NCI-H2196 treated with DMSO at 0.1 percent for 48 hours (cell line): ENCODE measurements around the gene TCF12.
"Not testable (repeated sequence)": the region's sequence is repeated elsewhere in the genome, so short reads cannot be mapped to it uniquely, and the experiment has no call there.

ENCODE experiments used
- DNase-seq: peaks from one replicate; lab custom pipeline; 2025; ENCODE audit not compliant: unreplicated experiment; lab: John Stamatoyannopoulos, UW

TCF12 gene

DNA sequence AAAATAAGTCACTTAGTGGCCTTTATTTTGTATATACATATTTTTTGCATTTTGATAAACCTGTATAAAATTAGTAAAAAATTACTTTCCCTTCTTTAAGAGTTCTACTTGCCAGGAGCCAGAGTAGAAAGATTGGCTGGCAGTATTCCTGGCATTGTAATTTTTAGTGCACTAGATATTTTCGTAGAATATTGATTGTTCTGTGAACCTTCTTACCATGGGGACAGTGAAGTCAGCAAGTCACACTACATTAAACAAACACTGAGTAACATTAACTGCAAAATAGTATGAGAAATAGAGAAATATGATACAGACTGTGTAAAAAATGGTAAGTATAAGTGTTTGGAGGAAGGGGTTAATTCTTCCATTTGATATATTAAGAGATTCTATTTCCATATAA, 26.0 kb downstream of the TCF12 start:
- no peak for DNase-seq

DNA sequence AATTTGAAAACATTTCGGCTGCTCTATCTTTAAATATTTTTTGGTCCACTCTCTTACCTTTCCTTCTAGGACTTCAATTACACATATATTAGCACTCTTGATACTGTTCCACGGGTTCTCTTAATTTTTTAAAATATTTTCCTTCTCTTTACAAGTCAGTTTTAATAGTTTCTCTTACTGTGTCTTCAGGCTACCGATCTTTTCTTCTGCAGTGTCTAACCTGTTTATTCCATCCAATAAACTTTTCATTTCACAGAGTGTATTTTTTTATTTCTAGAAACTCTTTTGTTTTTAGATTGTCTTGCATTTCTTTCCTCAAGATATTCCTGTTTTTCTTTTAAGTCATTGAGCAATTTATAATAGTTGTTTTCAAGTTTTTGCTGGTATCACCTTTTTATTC, 27.7 kb downstream of the TCF12 start:
- DNase-seq: no peak

DNA sequence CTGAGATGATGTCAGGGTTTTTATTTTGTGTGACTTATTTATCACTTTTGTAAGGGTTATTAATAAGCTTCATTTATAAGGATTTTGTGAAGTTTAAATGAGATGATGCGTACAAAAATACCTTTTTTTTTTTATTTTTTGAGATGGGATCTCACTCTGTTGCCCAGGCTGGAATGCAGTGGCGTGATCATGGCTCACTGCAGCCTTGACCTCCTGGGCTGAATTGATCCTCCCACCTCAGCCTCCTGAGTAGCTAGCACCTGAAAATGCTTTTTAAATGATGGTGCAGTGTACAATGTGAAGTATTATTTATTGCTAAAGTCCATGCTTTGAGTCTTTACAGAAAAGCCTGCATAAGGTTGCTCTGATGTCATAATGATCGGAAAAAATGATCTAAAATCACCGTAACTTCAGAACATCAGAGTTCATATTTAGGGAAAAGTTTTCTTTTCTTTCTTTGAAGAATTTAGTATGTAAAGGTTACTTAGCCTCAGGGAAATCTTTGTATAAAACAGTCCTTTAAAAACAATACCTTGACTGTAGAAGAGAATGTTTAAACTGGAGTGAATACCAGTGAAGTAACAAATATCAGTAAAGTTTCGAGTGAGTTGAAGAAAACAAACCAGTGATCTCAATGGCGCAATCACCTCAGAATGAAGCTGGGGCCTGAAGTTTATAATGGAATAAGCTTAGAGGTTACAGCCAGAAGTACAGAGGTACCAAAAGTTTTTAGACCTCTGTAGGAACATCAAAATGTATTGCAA, 29.7 kb downstream of the TCF12 start:
- no peak for DNase-seq

DNA sequence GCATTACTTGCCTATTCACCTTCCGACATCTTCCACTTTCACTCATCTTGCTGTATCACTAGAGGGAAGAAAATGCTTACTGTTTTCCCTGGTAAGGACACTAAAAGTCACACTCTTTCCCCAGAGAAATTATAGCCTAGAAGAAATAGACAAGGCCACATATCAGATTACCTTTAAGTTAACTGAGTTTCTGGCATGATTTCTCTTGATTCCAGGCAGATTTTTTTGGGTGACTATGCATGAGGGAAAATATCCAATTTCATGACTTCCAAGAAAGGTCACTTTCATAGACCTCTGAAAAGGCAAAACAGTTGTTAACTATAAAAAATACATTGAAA, 30.3 kb downstream of the TCF12 start:
- DNase-seq: no peak

DNA sequence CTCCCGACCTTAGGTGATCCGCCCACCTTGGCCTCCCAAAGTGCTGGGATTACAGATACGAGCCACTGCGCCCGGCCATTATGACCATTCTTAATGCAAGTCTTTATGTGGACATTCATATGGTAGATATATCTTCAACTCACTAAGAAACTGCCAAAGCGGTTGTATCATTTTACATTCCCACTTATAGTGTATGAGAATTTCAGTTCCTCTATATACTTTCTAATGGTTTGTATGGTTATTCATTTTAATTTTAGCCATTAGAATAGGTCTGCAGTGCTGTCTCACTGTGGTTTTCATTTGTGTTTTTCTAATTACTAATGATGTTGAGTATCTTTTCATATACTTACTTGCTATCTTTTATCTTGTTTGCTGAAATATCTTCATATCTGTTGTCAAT, 32.5 kb downstream of the TCF12 start:
- DNase-seq: no peak

DNA sequence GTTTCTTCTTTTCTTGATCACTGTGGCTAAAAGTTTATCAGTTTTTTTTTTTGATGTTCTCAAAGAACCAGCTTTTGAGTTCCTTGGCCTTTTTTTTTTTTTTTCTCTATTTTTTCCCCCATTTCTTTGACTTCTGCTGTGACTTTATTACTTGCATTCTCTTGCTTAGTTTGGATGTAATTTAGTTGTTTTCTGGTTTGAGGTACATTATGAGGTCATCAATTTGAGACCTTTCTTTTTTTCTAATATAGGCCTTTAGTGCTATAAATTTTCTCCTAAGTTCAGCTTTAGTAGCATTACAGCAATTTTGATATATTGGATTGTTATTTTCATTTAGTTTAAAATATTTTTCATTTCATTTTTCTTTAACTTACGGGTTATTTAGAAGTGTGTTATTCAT, 35.3 kb downstream of the TCF12 start:
- no peak for DNase-seq

DNA sequence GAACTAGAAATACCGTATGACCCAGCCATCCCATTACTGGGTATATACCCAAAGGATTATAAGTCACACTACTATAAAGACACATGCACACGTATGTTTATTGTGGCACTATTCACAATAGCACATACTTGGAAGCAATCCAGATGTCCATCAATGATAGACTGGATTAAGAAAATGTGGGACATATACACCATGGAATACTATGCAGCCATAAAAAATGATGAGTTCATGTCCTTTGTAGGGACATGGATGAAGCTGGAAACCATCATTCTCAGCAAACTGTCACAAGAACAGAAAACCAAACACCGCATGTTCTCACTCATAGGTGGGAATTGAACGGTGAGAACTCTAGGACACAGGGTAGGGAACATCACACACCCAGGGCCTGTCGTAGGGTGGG, 36.6 kb downstream of the TCF12 start:
- not testable (repeated sequence) for DNase-seq

DNA sequence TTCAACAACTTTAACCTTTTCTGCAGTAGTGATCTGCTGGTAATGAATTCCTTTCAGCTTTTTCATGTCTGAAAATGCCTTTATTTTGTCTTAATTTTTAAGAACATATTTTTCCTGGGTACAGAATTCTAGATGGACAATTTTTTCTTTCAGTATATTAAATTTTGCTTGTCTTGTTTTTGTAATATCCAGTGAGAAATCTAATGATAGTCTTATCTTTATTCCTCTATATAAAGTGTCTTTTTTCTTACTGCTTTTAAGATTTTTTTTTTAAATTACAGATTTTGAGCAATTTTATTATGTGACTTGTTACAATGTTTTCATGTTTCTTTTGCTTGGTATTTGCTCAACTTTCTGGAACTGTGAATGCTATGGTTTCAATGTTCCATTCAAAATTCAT, 38.1 kb downstream of the TCF12 start:
- DNase-seq: no peak

DNA sequence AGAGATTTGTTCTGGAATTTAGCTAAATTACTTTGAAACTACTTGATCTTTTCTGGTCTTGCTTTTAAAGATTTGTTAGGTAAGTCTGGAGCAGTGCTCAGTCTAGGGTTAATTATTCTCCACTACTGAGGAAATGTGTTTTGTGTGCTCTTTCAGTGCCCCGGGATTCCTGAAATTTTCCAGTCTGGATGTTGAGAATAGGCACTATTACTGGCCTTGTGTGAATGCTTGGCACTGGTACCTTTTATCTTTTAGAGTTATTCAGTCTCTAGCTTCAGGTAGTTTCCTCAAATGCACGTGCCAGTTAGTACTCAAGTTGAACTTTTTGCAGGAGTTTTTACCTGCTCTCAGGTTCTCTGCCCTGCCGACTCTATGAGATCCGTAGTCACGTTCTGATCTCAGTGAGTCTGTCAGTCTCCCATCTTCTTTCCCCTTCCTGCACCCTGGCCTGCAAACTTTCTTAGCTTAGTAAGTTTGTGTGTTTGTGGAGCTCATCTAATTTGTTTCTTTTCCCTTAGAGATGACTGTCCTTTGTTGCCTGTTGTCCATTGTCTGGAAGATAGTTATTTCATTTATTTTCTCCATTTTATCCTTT, 39.5 kb downstream of the TCF12 start:
- DNase-seq: no peak

DNA sequence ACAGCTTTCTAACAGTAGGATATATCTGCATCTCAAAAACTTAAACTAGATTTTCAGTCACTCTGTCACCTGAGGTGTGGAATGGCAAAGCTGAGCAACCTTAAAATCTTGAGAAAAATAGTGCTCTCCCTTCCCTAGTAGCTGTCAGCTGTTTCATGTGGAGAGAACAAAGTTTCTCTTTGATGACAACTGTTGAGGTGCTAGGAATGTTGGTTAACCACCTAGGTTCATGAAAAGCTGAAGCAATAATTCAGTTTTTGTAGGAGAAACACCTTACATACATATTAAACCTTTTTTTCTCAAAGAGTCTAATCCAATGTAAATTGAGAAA, 40.8 kb downstream of the TCF12 start:
- DNase-seq: no peak

DNA sequence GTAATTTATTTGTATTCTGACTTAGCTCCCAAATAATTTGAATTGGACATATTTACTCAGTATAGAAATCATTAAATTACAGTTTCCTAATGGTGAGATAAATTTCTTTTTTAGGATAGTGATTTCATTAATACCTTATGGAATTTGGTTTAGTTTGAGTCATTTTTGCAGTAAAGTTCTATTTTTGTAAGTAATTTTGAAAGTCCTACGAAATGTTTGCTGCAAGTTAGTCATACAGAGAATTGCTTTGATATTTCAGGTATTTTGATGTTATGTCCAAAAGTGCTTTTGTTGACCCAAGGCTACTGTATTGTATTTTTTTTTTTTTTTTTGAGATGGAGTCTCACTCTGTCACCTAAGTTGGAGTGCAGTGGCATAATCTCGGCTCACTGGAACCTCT, 41.7 kb downstream of the TCF12 start:
- DNase-seq: no peak

DNA sequence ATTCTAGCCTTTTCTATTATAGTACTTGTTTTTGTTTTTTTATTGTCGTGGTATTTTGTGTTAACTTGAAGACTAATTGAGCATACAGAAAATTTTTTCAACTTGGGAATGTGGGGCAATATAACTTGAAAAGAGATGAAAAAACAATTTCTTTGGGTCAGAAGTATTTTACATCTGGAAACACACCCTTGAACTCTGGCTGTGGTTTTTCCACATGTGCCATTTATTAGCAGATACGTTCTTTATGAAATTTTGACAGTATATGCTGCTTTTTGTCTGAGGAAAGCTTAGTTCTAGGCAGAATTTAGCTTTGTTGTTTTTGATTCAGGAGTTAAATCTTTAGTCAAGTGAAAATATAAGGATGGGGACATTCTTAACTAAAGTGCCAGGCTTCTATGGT, 44.7 kb downstream of the TCF12 start:
- DNase-seq: no peak

DNA sequence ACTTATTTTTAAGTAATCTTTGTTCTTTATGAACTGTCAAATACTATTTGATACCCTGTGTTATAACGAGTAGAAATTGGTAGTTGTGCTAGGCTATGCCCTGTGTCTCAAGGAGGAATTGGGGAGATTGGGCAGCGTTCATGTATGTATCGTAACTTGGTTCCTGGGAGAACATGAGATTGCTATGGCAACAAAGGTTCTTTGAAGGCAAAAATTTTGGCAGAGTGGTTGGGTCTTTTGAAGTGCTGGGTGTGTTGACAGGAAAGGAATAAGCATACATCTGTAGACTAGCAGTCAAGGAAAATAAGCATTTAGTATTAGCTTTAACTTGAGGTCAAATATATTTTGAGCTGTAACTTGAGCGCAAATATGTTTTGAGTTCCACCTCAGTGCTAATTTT, 45.3 kb downstream of the TCF12 start:
- DNase-seq: no peak

DNA sequence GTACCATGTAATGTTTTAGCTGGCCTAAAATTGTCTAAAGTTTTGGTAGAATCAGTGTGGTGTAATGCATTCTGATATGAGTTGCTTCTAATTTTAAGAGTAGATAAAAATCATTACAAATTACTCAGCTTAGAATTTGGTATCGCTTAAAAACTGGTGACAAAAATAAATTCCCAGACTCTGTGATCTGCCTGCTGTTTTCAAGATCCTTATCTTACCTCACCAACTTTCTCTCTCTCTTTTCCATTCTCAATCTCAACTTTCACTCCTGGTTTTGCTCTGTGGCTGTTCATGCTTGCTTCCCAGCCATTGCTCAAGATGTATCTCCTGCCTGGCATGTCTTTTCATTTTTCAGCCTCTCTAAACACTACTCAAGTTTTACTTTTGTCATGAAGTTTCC, 45.7 kb downstream of the TCF12 start:
- DNase-seq: no peak

DNA sequence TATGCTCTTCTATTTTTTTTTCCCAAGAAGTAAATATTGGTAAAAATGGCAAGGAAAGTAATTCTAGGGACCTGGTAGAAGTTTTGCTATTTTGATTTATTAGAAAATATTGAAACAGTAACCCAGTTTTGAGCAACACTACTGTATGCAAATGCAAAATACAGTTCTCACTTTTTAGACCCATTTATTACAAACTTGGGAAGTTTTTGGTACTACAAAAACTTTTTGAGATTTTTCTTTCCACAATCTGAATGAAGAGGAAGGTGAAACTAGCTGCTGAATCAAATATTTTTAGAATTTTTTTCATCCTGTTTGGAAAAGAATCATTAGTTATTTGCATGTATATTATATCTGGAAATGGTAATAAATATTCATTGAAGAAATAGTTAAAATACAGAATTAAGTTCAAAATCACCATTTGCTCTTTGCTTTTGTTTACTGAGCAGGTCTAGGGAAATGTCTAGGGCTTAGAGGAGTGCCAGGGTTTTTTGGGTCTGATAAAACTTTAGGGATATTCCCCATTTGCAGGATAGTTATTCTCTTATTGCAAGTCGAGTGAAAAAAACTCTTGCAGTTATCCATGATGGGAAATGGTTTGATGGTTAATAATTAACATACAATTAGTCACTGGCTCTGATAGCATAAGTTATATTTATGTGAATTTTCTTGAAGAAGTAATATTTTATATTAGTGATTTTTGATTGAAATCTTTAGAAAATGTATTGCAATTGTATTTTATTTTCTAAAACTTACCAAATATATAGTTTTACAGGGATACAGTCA, 47.0 kb downstream of the TCF12 start:
- DNase-seq: no peak

DNA sequence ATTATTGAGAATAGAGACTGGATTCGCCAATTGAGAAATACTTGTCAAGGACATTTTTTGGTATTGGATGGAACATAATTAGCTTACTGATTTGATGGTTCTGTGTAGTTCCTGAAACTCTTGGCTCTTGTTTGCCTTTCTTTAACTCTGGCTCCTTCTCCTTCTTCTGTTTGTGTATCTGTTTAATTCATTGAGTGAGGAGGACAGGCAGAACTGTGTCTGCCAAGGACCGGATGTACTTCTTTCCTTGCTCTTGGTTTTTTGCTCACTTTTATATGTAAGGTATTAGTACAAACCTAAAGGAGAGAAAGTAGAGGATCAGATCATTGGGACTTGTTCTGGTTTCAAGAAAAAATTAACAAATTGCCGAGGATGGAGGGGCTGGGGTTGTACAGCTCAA, 48.9 kb downstream of the TCF12 start:
- DNase-seq: no peak

DNA sequence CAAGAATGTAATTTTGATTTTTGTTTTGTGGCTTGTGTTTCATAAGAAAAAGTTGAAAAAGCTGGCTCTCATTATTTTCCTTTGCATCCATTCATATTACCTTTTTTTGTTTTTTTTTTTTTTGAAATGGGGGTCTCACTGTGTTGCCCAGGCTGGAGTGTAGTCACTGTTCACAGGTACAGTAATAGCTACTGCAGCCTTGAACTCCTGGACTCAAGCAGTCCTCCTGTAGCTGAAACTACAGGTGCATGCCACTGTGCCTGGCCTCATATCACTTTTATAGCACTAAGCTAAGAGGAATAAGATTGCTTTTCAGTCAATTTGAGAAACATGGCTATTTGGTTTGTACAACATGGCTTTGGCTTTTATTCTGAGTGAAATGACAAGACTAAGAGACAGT, 49.8 kb downstream of the TCF12 start:
- no peak for DNase-seq

DNA sequence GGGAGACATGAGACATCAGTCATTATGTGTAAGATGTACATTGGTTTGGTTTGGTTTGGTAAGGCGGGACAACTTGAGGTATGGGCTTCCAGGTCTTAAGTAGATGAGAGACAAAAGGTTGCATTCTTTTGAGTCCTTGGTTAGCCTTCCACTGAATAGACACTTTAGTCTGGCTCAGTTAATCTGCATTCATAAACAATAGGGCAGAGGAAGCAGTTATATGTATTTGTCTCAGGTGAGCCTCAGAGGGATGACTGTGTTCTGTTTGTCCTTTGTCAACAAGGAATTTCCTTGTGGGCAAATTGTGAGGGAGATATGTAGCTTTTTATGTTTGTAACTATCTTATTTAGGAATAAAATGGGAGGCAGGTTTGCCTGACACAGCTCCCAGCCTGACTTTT, 50.4 kb downstream of the TCF12 start:
- no peak for DNase-seq

DNA sequence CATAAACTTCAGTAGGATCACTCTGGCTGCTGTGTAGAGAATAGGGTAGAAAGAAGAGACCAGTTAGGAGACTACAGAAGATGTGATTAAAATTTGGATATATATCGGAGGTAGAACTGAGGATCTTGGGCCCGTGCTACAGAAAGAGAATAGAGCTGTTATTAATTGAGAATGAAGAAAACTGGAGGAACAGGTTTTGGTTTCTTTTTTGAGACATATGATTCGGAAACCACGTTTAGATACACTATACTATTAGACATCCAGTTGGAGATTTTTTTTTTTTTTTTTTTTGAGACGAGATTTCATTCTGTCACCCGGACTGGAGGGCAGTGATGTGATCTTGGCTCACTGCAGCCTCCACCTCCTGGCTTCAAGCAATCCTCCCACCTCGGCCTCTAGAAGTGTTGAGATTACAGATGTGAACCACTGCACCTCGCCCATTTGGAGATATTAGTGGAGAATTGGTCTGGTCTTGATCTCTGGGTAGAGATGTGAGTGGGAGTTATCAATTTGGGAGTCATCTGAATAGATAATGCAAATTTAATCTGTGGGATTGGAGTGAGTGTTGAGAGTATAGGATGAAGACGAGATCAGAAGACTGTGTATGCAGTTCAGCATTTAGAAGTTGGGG, 50.9 kb downstream of the TCF12 start:
- DNase-seq: no peak

DNA sequence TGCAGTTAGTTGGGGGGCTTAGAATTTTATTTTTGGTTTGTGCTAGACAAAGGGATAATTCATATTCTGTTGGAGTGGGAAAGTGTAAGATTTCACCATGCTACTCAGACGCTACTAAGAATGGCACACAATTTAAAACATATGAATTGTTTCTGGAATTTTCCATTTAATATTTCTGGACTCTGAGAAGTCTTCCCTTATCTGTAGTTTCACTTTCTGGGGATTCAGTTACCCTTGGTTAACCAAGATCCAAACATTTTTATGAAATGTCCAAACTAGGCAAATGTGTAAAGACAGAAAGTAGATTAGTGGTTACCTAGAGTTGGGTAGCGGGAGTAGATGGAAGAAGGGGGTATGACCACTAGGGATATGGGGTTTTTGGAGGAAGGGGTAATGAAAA, 53.1 kb downstream of the TCF12 start:
- DNase-seq: no peak

DNA sequence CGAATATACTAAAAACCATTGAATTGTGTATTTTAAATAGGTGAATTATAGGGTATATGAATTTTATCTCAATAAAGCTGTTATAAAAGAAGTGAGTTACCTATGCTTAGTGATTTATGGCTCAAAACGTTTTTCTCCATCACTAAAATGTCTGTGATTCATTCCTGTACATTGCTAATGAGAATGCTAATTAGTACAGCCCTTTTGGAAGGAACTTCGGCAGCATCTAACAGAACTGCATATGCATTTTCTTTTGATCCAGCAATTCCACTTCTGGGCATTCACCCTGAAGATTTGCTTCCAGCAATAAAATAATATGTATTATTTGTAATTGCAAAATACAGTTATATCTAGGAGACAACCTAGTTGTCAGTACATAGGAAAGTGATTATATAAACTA, 53.6 kb downstream of the TCF12 start:
- no peak for DNase-seq

DNA sequence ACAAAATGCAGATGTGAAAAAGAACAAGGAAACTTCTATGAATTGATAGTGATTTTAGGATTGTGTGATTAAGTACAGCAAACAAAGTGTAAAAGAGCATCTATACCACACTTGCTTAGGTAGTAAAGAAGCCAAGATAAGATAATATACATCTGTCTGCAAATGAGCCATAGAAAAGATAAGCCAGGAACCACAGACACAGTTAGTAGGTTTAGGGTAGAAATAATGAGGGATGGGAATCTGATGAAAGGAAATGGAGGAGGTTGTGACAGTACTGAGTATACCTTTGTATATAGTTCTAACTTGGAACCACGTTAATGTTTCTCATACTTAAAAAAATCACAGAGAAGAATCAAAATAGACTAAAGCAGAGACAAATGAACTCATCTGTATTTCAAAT, 54.0 kb downstream of the TCF12 start:
- DNase-seq: no peak
